Epithelial cell of esophagus (primary cell): ENCODE data around the gene MAP3K15.
A peak's percentile ranks its signal among the peaks of the same experiment; 100 is the strongest.

ENCODE experiments used
- DNase-seq: peaks from one replicate; pipeline ENCODE4 v3.0.0; 2010; ENCODE audit warnings: low read depth
- H3K4me3 ChIP-seq: 2 replicates; pipeline ENCODE4 v1.5.1; 2011; ENCODE audit warnings: mild to moderate bottlenecking, low read length, control low read depth
- CTCF ChIP-seq: IDR thresholded peaks from 2 replicates; pipeline ENCODE4 v1.5.1; 2011; ENCODE audit warnings: low read depth, mild to moderate bottlenecking, low read length, control low read depth, inconsistent platforms; ENCODE audit not compliant: insufficient read depth; ENCODE audit errors: missing control alignments

MAP3K15 gene

GRCh38 chrX:19350941-19351384, 164.3 kb downstream of the MAP3K15 start:
- no peak for TF ChIP-seq CTCF
- H3K4me3 ChIP-seq, result no peak overlapping the region
- no peak for DNase-seq

- no peak overlapping the region for H3K4me3 ChIP-seq
- no peak for DNase-seq
- no peak for TF ChIP-seq CTCF
Measured at GRCh38 chrX:19349264-19349663, 166.0 kb downstream of the MAP3K15 start.

GRCh38 chrX:19347916-19348315, 167.4 kb downstream of the MAP3K15 start:
- no peak for DNase-seq
- H3K4me3 ChIP-seq, result no peak overlapping the region
- no peak for TF ChIP-seq CTCF

GRCh38 chrX:19344661-19345060, 170.6 kb downstream of the MAP3K15 start:
- no peak for TF ChIP-seq CTCF
- peak overlapping the region; percentile 69 for H3K4me3 ChIP-seq
- DNase-seq, result no peak

- TF ChIP-seq CTCF, result no peak
- DNase-seq, result peak; percentile 92
- peak within 1 kb of the TSS; percentile 69 for H3K4me3 ChIP-seq
Measured at GRCh38 chrX:19343535-19344408, 171.5 kb downstream of the MAP3K15 start, which contains the start of gene PDHA1. Gene PDHA1, plus strand, starts transcription at chrX:19343927. Its CDS starts 111 bp downstream, at chrX:19344038.

- no peak for DNase-seq
- no peak for TF ChIP-seq CTCF
- peak overlapping the region; percentile 42 for H3K4me3 ChIP-seq
Measured at GRCh38 chrX:19343085-19343534, 172.2 kb downstream of the MAP3K15 start.

- DNase-seq, result no peak
- TF ChIP-seq CTCF, result no peak
- no peak overlapping the region for H3K4me3 ChIP-seq
Measured at GRCh38 chrX:19342331-19342906, 172.9 kb downstream of the MAP3K15 start.
